ENCODE measurements around the gene ITIH4. TPM values are rescaled to one million over a fixed set of nuclear protein-coding genes. Genes with fewer than 3 reads are reported as not detected.

Gene ITIH4
- total and polyA plus RNA-seq, 2 experiments from 2014 or later: 55.9 to 91.3 TPM

DNA sequence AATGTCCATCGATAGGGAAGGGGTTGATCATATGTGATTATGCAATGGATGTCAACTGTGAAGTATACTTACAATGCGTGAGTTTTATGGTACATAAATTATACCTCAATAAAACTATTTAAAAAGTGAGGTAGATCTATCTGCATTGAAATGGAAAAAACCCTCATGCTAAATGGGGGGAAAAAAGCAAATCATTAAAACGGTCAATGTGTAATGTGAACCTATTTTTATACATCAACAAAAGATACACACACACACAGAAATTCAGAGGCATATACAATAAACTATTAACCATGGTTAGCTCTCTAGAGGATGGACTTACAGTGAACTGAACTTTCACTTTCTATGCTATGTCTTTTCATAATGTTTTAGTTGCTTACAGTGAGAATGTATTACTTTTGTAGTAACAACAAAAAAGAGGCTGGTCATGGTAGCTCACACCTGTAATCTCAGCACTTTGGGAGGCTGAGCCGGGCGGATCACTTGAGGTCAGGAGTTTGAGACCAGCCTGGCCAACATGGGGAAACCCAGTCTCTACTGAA is 43.8 kb upstream of the ITIH4 start:
- Histone ChIP-seq H4K20me1 (ENCODE audit: insufficient read depth, poor library complexity, severe bottlenecking) (no peaks in the 10 kb centered on the region), H3K4me2 (no peak overlapping the region), H3K9me2 (replicated peaks; ENCODE audit: insufficient read depth) (no peaks in the 10 kb centered on the region), H3K27me3 (no peaks in the 10 kb centered on the region), H3K36me3 (replicated peaks; ENCODE audit: insufficient read depth, low read depth) (no peaks in the 10 kb centered on the region), H3K4me1 (ENCODE audit: insufficient read depth) (no peaks in the 10 kb centered on the region), H3K27ac (no peak overlapping the region), H3K4me3 (no peak overlapping the region), H3K79me2 (peaks cover 30% of the 10 kb centered on the region), H3K9me3 (ENCODE audit: low read depth) (no peaks in the 10 kb centered on the region), H2AFZ (no peak overlapping the region)
- 97% methylated on average over 5 of the region's 5 CpGs for WGBS (ENCODE audit: low lambda C conversion rate, missing lambda C conversion rate)
- TF ChIP-seq EZH2 (IDR thresholded peaks at IDR 0.05; ENCODE audit: borderline replicate concordance) (no peak), EZH2phosphoT487 (IDR thresholded peaks at IDR 0.05; ENCODE audit: low read depth, severe bottlenecking, unreplicated experiment) (no peak)
- TF ChIP-seq, protein P1, sequence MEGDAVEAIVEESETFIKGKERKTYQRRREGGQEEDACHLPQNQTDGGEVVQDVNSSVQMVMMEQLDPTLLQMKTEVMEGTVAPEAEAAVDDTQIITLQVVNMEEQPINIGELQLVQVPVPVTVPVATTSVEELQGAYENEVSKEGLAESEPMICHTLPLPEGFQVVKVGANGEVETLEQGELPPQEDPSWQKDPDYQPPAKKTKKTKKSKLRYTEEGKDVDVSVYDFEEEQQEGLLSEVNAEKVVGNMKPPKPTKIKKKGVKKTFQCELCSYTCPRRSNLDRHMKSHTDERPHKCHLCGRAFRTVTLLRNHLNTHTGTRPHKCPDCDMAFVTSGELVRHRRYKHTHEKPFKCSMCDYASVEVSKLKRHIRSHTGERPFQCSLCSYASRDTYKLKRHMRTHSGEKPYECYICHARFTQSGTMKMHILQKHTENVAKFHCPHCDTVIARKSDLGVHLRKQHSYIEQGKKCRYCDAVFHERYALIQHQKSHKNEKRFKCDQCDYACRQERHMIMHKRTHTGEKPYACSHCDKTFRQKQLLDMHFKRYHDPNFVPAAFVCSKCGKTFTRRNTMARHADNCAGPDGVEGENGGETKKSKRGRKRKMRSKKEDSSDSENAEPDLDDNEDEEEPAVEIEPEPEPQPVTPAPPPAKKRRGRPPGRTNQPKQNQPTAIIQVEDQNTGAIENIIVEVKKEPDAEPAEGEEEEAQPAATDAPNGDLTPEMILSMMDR (IDR thresholded peaks at IDR 0.05; ENCODE audit: poor library complexity): no peak
- DNase-seq (ENCODE audit: low spot score): no peak

DNA sequence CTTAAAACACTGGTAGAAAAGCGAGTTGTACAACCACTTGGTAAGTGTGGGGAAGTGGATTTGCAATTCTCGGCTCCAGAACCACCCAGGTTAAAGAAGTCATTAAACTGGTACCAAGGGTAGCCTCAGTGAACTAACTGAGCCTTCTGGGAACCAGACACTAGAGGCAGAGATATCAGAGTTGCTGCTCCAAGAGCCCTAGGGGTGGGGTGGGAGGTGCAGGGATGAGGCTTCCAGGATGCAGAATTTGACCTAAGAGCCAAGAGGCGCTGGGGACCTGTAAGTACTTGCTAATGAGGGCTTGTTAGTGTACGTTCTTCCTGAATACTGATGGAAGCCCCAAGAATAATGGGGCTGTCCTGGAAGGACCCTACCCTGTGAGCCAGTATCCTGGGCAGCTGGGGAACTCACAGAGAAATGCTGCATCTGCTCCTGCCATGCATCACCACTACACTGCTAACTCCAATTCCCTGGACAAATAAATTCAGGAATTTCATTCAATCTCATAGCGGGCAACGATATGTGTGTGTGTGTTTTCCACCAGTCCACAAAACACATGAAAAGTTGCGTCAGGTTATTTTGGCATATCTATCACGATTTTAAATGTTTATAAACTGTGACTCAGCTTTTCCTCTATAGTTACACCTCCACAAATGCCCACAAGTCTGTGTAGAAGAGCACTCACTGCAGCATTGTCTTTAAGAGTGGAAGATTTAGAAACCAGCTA is 43.1 kb upstream of the ITIH4 start:
- DNase-seq (ENCODE audit: low spot score): no peak
- H3K9me2 ChIP-seq (replicated peaks; ENCODE audit: insufficient read depth): no peaks in the 10 kb centered on the region
- no peak overlapping the region for H3K4me3 ChIP-seq
- H3K36me3 ChIP-seq (replicated peaks; ENCODE audit: insufficient read depth, low read depth): no peaks in the 10 kb centered on the region
- H3K4me1 ChIP-seq (ENCODE audit: insufficient read depth): no peaks in the 10 kb centered on the region
- H4K20me1 ChIP-seq (ENCODE audit: insufficient read depth, poor library complexity, severe bottlenecking): no peaks in the 10 kb centered on the region
- WGBS (ENCODE audit: low lambda C conversion rate, missing lambda C conversion rate): 90% methylated on average over 8 of the region's 8 CpGs
- TF ChIP-seq, protein P1 (IDR thresholded peaks at IDR 0.05; ENCODE audit: poor library complexity): no peak
- no peak for TF ChIP-seq EZH2phosphoT487 (IDR thresholded peaks at IDR 0.05; ENCODE audit: low read depth, severe bottlenecking, unreplicated experiment)
- TF ChIP-seq EZH2 (IDR thresholded peaks at IDR 0.05; ENCODE audit: borderline replicate concordance): no peak
- H3K79me2 ChIP-seq: peaks cover 30% of the 10 kb centered on the region
- H3K27ac ChIP-seq: no peak overlapping the region
- no peak overlapping the region for H2AFZ ChIP-seq
- H3K4me2 ChIP-seq: no peak overlapping the region
- no peaks in the 10 kb centered on the region for H3K9me3 ChIP-seq (ENCODE audit: low read depth)
- no peaks in the 10 kb centered on the region for H3K27me3 ChIP-seq

DNA sequence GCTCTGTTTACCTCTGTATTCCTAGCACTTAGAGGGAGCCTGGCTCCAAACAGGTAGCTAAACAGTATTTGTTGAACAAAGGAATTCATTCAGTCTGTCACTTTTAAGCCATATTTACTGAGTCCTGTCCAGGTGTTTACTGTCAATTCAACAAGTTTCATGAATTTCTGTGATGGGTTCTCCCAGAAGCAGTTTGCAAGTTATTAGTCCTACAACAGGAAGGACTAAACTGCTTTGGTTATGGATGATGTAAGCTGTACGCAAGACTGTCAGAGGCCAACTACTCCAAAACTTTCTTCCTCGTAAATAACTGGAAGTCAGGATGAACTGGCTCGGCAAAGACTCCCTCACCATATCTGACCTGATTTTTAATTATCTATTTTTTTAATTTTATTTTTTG is 41.8 kb upstream of the ITIH4 start:
- H2AFZ ChIP-seq: no peak overlapping the region
- no peaks in the 10 kb centered on the region for H3K27me3 ChIP-seq
- no peak overlapping the region for H3K27ac ChIP-seq
- TF ChIP-seq, protein P1 (IDR thresholded peaks at IDR 0.05; ENCODE audit: poor library complexity): no peak
- no peak for TF ChIP-seq EZH2 (IDR thresholded peaks at IDR 0.05; ENCODE audit: borderline replicate concordance)
- no peak for TF ChIP-seq EZH2phosphoT487 (IDR thresholded peaks at IDR 0.05; ENCODE audit: low read depth, severe bottlenecking, unreplicated experiment)
- H3K9me2 ChIP-seq (replicated peaks; ENCODE audit: insufficient read depth): no peaks in the 10 kb centered on the region
- WGBS (ENCODE audit: low lambda C conversion rate, missing lambda C conversion rate): 88% methylated on average over 3 of the region's 3 CpGs
- H3K4me1 ChIP-seq (ENCODE audit: insufficient read depth): no peaks in the 10 kb centered on the region
- no peaks in the 10 kb centered on the region for H4K20me1 ChIP-seq (ENCODE audit: insufficient read depth, poor library complexity, severe bottlenecking)
- peaks cover 28% of the 10 kb centered on the region for H3K79me2 ChIP-seq
- no peaks in the 10 kb centered on the region for H3K36me3 ChIP-seq (replicated peaks; ENCODE audit: insufficient read depth, low read depth)
- H3K9me3 ChIP-seq (ENCODE audit: low read depth): no peaks in the 10 kb centered on the region
- no peak for DNase-seq (ENCODE audit: low spot score)
- no peak overlapping the region for H3K4me3 ChIP-seq
- no peak overlapping the region for H3K4me2 ChIP-seq
